ENCODE results near the gene TMEM63B. TPM values are rescaled to one million over a fixed set of nuclear protein-coding genes. Genes with fewer than 3 reads are reported as not detected.
"Not testable (repeated sequence)": the region's sequence is repeated elsewhere in the genome, so short reads cannot be mapped to it uniquely, and the experiment has no call there.

Gene TMEM63B
- total RNA-seq, 1 donor from 2014 or later: 27.4 TPM

DNA sequence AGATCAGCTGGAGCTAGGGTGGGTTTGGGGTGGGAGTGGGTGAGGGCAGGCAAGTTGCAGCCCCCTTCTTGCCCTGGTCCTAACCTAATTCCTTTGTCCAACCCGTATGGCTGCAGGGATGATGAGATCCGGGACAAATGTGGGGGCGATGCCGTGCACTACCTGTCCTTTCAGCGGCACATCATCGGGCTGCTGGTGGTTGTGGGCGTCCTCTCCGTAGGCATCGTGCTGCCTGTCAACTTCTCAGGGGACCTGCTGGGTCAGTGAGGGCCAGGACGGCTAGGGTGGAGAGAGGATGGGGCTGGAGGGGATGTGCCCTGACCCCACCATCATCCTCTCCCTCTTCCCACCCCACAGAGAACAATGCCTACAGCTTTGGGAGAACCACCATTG is 12.0 kb downstream of the TMEM63B start:
- H3K27me3 ChIP-seq (ENCODE audit: control insufficient read depth, insufficient read depth, low read length): no peaks in the 10 kb centered on the region
- DNase-seq (ENCODE audit: low read depth) (no peak), FAIRE-seq (no peak)
- TF ChIP-seq, protein P1, sequence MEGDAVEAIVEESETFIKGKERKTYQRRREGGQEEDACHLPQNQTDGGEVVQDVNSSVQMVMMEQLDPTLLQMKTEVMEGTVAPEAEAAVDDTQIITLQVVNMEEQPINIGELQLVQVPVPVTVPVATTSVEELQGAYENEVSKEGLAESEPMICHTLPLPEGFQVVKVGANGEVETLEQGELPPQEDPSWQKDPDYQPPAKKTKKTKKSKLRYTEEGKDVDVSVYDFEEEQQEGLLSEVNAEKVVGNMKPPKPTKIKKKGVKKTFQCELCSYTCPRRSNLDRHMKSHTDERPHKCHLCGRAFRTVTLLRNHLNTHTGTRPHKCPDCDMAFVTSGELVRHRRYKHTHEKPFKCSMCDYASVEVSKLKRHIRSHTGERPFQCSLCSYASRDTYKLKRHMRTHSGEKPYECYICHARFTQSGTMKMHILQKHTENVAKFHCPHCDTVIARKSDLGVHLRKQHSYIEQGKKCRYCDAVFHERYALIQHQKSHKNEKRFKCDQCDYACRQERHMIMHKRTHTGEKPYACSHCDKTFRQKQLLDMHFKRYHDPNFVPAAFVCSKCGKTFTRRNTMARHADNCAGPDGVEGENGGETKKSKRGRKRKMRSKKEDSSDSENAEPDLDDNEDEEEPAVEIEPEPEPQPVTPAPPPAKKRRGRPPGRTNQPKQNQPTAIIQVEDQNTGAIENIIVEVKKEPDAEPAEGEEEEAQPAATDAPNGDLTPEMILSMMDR (IDR thresholded peaks at IDR 0.05; ENCODE audit: insufficient read depth, low read length, severe bottlenecking): no peak
- peaks cover 52% of the 10 kb centered on the region for H3K36me3 ChIP-seq (ENCODE audit: control insufficient read depth, insufficient read depth, low read length)
- no peak overlapping the region for H3K4me3 ChIP-seq (ENCODE audit: low read depth, low read length)

DNA sequence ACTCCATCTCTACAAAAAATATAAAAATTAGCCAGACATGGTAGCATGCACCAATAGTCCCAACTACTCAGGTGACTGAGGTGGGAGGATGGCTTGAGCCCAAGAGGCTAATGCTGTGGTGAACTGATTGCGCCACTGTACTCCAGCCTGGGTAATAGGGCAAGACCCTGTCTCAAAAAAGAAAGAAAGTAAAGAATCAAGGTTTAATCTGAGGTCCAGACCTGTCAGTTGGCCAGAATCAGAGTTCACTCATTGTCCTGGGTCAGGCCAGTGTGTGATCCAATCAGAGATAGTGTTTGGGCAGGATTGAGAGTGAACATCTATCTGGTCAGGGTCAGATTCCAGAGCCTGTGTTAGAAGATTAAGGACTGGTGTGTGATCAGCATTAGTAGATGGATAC is 15.5 kb downstream of the TMEM63B start:
- peaks cover 46% of the 10 kb centered on the region for H3K36me3 ChIP-seq (ENCODE audit: control insufficient read depth, insufficient read depth, low read length)
- TF ChIP-seq, protein P1 (IDR thresholded peaks at IDR 0.05; ENCODE audit: insufficient read depth, low read length, severe bottlenecking): no peak
- no peak for FAIRE-seq
- H3K27me3 ChIP-seq (ENCODE audit: control insufficient read depth, insufficient read depth, low read length): no peaks in the 10 kb centered on the region
- no peak for DNase-seq (ENCODE audit: low read depth)
- H3K4me3 ChIP-seq (ENCODE audit: low read depth, low read length): no peak overlapping the region

DNA sequence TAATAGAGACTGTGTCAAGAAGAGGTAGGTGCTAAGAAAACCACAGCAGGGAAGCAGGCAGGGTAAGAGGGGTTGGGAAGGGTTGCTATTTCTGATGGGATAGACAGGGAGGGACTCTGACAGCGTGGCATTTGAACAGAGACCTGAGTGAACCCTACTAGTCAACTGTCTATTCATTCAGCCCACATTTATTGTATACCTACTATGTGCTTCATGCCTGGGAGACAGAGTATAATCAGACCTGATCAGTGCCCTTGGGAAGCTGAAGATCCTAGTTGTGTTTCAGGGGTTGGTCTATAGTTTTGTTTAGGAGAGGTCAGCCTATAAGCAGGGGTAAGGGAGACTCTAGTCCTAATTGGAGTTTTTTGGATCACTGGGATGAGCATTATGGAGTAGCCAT is 16.4 kb downstream of the TMEM63B start:
- FAIRE-seq (no peak), DNase-seq (ENCODE audit: low read depth) (no peak)
- Histone ChIP-seq H3K36me3 (ENCODE audit: control insufficient read depth, insufficient read depth, low read length) (peaks cover 52% of the 10 kb centered on the region), H3K4me3 (ENCODE audit: low read depth, low read length) (no peak overlapping the region), H3K27me3 (ENCODE audit: control insufficient read depth, insufficient read depth, low read length) (no peaks in the 10 kb centered on the region)
- TF ChIP-seq, protein P1 (IDR thresholded peaks at IDR 0.05; ENCODE audit: insufficient read depth, low read length, severe bottlenecking): no peak

DNA sequence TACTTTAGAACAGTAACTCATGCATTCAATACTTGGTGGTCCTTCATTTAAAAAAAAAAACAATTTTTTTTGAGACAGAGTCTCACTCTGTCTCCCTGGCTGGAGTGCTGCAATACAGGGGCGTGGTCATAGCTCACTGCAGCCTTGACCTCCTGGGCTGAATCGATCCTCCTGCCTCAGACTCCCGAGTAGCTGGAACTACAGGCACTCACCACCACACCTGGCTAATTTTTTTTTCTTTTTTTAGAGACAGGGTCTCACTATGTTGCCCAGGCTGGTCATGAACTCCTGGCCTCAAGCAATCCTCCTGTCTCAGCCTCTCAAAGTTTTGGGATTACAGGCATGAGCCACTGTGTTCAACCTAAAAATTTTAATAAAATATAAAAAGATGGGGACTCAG is 17.2 kb downstream of the TMEM63B start:
- peaks cover 49% of the 10 kb centered on the region for H3K36me3 ChIP-seq (ENCODE audit: control insufficient read depth, insufficient read depth, low read length)
- H3K27me3 ChIP-seq (ENCODE audit: control insufficient read depth, insufficient read depth, low read length); FAIRE-seq; H3K4me3 ChIP-seq (ENCODE audit: low read depth, low read length); DNase-seq (ENCODE audit: low read depth): not testable (repeated sequence)

DNA sequence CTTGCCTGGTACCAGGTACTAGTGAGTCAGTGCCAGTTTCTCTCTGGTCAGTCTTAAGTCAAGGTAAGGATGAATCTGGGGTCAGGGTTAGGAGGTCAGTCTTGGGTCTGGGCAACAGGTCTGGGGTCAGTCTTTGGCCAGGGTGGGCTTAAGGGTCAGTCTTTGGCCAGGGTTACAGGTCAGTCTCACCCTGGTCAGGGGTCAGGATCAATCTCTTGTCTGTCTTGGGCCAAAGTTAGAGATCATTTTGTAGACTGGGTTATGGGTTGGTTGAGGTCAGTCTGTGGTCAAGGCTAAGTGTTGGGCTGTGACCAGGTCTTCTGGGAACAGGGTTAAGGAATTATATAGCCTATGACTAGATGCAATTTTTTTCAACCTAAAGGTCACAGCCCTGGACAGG is 18.5 kb downstream of the TMEM63B start:
- no peak overlapping the region for H3K4me3 ChIP-seq (ENCODE audit: low read depth, low read length)
- no peak for DNase-seq (ENCODE audit: low read depth)
- no peak for FAIRE-seq
- TF ChIP-seq, protein P1 (IDR thresholded peaks at IDR 0.05; ENCODE audit: insufficient read depth, low read length, severe bottlenecking): no peak
- H3K27me3 ChIP-seq (ENCODE audit: control insufficient read depth, insufficient read depth, low read length): no peaks in the 10 kb centered on the region
- H3K36me3 ChIP-seq (ENCODE audit: control insufficient read depth, insufficient read depth, low read length): peaks cover 47% of the 10 kb centered on the region

DNA sequence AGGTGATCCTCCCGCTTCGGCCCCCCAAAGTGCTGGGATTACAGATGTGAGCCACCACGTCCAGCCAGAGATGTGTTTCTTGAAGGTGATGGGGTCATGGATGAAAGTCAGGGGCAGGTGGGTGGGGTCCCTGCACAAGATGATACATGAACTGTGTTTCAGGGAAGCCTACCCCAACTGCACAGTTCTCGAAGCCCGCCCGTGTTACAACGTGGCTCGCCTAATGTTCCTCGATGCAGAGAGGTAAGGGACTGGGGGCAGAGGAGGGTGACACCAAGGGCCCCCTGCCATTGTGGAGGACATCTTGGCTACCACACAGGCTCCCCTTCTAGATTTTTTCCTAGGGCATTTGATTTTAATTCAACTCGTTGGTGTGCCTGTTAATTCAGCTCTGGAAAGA is 19.3 kb downstream of the TMEM63B start:
- DNase-seq (ENCODE audit: low read depth) (no peak), FAIRE-seq (no peak)
- Histone ChIP-seq H3K27me3 (ENCODE audit: control insufficient read depth, insufficient read depth, low read length) (no peaks in the 10 kb centered on the region), H3K36me3 (ENCODE audit: control insufficient read depth, insufficient read depth, low read length) (peaks cover 45% of the 10 kb centered on the region), H3K4me3 (ENCODE audit: low read depth, low read length) (no peak overlapping the region)
- TF ChIP-seq, protein P1 (IDR thresholded peaks at IDR 0.05; ENCODE audit: insufficient read depth, low read length, severe bottlenecking): no peak
